Activated T-cell treated with anti-CD3 and anti-CD28 coated beads for 48 hours (primary cell): Measurements from ENCODE around the gene SLCO2A1.

Source experiments
- DNase-seq: peaks from one replicate; pipeline ENCODE4 v3.0.0-alpha.2; 2020; ENCODE audit warnings: low read depth

The SLCO2A1 gene

DNA sequence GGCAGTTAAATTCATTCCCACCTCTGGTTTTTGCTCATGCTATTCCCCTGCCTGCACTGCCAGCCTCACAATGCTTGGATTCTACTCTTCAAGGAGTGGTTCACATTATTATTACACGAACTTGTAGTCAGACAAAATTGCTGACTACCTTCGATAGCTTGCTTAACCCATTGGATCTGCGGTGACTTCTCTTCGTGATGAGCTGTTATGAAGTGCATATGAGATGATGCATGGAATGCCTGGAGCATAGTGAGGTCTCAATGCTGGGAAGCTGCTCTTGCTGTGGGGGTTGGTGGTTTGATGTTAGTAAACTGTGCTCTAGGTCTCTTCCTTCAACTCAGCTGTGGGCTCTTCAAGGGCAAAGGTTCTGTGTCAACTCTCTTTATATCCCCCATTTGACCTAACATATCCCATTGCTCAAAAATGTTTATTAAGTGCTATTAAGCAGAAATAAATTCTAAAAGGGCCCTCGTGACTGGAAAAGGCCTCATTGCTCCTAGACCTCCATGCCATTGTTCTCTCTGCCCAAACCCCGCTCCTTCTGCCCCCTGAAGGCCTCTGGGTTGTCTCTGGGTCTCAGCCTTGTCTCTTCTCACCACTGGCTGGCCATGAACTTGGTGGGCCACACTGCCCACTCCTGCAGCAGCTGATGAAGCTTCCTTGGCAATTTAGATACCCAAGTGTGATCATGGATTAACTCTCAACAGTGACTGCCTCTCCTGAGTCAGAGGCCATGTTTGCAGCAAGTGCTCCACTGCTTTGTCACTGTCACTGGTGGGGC lies 4.5 kb upstream of the SLCO2A1 start:
- no peak for DNase-seq

DNA sequence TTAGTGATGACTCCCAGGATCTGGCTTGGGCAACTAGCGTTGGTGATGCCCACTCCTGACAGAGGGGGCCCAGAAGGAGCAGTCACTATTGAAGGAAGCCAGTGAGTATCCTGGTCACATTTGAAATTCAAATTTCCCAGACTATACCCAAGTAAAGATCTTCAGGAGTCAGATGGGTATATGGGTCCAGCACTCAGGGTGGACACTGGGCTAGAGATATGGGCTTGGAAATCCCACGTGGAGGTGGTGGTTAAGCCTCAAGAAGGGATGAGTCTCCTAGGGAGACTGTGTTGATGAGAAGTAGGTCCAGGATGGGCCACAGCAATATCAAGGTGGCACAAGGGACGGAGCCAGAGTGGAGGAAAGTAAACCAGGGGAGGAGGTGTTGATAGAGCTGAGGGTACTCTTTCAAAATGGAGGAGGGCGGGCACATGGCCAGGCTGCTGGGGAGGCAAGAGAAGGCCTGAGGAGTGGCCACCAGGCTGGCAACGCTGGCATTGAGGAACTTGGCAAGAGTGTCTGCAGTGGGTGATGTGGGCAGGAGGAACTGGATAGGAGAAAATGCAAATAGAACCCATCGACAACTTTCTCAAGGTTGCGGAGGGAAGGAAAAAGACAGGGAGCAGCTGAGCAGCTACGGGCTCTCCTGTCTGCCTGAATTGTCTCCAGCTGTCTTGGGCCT lies 3.7 kb upstream of the SLCO2A1 start:
- no peak for DNase-seq

DNA sequence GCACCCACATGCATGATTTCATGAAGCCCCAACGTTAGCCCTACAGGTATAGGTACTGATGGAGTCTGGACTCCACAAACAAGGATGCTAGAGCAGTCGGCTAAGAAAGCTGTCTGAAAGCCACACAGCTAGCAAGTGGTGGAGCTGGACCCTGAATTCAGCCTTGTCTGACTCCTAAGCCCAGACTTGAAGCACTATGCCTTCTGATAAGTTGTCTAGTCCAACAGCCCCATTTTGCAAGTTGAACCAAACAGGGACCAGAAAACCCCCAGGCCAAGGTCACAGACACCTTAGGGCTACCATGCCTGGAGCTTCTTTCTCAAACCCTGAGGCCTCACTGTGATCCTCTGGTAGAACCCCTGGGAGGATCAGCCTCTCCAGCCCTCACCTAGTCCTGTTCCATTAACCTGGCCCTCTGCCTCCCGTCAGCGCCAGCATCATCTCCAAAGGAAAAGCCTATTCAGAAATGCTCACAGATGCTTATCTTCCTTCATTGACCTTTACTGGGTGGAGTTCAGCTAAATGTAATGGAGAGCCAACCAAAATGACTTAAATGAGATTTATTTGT lies 1.7 kb upstream of the SLCO2A1 start:
- no peak for DNase-seq

DNA sequence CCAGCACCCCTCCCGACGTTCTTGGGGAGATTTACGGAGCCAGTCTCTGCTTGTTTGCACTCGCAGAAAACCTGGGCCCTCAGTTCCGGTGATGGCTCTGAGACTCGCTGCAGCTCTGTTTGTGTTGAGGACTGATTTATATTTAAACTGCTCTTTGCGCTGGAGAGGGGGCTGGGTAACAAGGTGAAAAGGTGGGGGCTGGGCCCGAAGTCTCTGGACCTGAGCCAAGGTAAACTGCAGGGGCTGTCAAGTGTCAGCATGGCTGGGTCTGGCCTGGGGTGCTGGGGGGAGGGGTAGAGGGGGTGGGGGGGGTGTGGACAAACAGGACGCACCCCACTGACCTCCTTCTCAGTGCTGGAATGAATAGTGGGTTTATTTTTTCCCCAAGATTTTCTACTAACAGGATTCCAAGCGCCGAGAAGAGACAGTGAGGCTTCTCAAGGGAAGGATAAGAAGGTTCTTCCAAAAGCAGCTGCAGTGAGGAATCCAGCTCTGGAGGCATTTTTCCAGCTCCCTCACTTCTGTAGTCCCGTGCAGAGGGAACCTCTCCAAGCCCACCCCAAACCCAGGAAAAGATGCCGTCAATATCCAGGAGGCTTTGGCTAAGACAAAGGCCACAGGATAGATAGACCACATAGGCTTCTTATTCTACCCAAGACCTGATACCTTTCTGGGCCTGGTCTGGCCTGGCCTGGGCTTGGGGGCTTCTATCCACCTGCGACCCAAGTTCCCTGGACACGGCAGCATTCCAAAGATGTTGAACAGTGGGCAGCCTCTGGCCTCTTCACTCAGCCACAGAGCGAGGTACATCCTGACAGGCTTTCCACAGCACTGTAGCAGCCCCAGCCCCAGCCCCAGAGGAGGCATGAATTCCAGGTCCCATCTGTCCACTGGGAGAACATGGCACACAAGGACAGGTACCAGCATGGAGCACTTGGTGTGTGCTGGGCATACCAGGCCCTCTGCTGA lies 938 bp upstream of the SLCO2A1 start:
- no peak for DNase-seq

DNA sequence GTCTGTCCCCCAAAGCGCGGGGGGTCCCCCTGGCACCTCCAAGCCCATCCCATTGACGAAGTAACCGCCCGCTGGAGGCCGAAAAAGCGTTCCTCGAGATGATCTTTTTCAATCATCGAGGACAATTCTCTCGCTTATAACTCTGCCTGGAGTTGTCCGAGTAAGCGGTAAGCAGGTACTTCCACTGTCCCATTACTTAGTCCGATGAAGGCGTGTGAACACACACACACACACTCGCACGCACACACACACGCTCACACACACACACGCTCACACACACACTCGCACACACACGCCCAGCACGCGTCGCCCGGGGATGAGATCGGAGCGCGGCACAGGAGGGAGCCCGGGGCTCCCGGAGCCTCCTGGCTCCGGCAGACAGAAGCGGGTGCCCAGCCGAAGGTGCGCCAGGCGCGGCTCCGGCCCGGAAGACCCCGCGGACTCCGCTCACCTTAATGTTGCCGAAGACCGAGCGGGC lies 430 bp downstream of the SLCO2A1 start:
- no peak for DNase-seq

DNA sequence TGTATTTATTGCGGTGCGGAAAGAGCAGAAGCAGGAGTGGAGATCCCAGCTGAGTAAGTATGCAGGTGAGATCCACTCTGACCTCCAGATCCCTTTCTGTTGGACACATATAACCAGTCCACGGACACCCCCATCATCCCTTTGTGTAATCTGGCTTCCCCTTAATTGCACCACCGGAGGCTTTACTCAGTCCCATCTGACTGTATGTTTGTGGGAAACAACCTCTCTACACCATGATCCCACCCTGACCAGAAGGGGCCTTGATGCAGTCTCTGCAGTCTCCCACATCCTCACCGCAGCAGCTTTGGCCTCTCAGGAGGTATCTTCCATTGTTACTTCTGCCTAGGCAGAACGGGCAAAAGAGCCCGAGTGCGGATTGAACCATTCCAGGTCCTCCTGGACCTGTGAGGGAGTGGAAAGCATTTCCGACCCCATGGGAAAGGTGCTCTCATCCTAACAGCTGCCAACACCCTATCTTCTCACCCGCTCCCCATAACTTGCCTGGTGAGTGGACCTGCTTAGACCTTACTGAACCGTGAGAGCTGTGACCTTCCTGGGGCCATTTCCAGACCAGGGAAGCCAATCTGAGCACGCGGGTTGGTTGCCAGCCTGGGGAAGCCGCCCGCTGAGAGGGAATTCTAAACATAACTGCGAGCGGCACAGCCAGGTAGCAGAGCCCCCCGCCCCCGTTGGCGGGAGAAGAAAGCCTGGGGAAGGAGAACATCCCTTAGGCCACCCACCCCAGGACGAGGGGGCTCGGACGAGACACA lies 1.1 kb downstream of the SLCO2A1 start:
- no peak for DNase-seq

DNA sequence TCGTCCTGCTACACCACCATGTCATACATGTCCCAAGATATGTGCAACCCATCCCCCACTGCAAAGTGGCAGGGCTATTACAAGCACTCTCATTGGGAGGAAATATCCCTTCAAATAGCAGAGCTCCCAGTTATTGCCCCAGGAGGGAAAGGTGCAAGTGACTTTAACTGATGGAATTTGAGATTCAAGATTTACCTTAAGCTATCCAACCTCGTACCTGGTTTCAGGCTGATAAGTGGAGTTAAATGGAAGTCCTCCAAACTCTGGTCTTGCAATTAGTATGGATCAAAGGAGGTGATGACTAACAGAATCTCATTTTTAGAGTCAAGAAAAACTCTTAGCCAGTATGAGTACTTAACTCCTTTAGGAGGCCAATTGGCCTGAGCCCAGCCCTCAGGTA lies 2.1 kb downstream of the SLCO2A1 start:
- no peak for DNase-seq

DNA sequence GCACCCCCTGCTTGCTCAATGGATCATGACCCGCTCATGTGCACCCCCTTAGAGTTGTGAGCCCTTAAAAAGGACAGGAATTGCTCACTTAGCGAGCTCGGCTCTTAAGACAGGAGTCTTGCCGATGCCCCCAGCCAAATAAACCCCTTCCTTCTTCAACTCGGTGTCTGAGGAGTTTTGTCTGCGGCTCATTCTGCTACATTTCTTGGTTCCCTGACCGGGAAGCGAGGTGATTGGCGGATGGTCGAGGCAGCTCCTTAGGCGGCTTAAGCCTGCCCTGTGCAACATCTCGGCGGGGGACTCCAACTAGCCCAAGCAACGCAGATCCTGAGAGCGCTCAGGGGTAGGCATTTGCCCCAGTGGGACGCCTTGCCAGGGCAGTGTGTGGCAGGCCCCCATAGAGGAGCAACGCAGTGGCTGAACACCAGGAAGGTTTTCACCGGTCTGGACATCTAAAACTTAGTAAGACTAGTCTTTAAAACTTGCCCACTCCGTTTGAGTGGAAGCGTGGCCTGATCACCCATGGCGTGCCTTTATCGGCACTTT lies 9.5 kb downstream of the SLCO2A1 start:
- no peak for DNase-seq

DNA sequence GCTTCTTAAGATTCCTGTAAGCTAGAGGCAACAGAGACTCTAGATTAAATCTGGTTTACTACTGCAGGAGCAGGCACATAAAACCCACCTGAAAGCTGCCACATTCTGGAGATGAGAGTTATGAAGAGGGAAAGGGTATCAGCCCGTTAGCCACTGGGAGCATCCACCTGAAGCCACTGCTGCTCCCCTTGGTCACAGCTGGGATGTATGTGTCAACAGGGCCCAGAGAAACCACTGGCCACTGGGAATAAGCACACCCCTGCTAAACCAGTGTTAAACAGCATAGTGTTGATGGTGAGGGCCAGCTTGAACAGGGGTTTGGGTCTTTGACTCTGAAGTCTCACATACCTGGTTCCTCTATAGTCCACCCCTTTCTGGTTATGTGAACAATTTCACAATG lies 10.9 kb downstream of the SLCO2A1 start:
- DNase-seq = no peak

DNA sequence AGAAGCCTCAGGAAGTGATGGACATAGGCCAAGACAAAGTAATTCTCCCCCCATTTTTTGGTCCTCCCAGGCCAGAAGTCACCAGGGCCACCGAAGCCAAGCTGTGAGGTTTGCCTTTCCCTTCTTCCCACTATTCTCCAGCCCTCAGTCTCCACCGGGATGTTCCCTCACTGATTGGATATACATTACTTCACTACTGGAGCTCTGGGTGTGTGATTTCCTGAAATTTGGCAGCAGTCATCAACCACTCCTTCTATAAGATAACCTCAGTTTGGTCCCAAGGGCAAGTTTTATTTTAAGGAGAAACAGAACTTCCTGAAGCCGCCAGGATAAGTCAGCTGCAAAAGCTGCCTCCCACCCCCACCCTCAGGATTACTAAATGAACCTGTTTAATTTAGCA lies 11.3 kb downstream of the SLCO2A1 start:
- DNase-seq = no peak

DNA sequence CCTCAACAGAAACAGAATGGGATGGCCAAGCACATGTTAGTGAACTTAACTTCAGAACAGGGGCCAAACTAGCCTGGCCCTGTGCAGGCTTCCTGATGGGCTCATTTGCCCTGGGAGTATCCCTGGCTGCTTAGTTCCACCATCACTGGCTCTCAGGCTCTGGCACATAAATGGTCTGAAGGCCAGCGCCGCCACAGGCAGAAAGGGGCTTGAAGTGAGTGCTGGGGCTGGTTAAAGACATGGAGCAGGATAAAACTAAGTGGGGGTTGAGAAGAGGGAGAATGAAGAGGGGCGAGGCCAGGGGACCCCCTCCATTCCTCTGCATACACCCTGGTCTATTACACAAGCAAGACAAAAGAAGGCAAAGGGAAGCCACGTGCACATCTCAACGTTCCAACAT lies 12.2 kb downstream of the SLCO2A1 start:
- no peak for DNase-seq

DNA sequence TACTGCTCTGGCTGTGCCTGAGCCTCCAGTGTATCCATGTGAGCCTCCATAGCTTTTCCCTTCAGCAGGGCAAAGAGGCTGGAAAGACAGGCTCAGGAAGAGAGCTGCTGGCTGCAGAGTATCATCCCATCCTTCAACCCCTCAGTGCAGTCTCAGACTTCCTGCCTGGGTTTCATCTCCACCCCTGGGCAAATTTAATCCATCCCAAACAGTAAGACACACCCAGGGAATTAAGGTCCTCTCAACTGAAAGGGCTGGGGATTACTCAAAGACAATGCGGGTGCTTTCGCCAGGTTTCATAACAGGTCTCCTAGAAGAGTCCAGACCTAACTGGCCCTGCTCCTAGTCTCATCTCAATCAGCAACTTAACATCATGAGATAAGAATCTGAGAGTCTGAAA lies 15.5 kb downstream of the SLCO2A1 start:
- DNase-seq = no peak

DNA sequence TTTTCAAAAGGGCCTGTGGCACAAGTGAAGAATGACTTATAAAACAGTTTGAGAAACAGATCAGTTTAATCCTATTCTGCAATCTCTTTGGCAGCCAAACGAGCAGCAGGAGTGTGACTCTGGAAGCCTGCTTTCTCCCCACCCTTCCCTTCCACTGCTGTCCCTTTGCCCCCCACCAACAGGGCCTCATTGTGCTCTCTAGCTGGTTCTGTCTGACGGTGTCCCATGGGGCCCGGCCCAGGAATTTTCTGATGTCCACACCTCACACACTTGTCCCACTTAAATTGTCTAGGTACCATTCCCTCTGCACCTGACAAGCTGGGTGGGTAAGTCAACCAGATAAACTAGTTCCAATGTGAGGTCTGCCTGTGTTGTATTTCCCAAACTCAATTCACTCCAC lies 16.4 kb downstream of the SLCO2A1 start:
- no peak for DNase-seq

DNA sequence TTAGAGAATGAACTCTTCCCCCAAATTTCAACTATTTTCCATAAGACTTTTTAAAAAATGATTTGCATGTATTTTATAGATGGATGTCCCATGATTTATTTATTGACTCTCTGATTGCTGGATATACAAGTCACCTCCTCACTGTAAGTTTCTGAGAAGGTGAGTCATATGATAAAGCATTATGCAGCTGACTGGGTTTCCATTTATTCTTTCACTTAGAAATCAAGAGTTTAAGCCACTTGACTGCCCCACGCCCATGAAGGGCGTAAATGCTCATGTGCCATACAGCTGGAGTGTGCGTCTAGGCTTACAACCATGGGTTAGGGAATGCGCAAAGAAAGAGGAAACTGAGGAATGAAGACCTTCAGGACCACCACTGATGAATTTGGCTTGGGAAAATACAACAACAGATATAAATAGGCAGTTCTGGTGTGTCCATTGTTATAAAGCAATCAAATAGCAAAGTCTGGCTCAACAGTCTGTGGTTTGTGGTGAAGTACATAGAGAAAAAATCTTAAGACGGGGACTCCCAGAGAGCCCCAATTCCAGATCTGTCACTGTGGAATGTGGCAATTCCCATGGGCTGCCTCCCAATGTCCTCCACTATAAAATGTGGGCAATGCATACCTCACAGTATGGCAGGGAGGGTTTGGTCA lies 20.3 kb downstream of the SLCO2A1 start:
- DNase-seq = no peak

DNA sequence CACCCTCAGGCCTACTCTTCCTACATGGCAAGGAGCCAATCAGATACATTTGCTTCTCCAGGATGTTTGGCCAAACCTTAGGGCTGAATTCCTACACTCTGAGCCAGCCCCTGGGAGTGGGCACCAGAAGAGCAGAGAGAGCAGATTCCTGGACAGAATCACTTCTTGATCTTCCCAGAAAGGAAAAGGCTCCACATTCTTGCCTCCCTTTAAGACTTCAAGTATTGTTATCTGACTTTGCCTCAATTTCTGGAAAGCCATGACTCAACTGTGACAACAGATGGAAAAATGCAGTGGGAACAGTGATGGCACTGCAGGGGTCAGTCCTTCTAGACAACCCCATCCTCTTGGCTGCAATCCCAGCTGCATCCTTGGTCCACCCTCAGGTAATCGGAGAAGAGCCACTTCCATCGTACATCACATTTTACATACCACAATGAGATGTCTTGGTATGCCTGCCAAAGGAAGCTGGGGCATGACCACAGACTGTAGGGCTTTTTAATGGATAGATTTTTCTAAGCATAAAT lies 21.0 kb downstream of the SLCO2A1 start:
- no peak for DNase-seq

DNA sequence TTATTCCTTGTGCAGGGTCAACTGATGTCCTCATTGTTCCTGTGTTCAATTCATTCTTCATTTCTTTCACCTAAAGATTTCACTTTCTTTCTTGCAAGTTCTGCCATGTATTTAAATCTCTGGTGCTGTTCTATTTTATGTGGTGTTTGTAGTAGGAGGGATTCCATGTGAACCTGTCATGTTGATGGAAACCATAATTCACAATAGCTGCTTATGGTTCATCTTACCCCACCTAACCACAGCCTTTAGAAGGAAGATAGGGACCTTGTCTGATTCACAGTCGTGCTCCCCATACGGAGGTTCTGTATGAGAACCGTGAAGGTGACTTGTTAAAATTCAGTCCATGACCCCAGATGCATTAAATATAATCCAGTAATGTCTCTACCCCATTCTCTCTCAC lies 21.9 kb downstream of the SLCO2A1 start:
- no peak for DNase-seq

DNA sequence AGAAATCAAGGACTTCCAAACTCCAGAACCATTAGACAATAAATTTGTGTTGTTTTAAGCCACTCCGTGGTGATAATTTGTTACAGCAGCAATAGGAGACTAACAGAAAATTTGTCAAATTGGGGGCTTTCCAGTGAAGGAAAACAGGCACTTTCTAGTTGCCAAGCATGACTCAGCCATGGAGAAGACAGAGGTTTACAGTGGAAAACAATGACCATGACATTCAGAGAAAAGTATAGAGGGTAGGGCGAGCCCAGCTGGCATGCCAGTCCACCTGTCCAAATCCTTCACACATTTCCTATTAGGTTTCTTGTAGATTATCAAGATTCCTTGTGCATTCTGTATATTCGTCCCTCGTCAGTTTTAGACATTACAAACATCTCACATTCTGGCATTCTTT lies 24.9 kb downstream of the SLCO2A1 start:
- DNase-seq = no peak

DNA sequence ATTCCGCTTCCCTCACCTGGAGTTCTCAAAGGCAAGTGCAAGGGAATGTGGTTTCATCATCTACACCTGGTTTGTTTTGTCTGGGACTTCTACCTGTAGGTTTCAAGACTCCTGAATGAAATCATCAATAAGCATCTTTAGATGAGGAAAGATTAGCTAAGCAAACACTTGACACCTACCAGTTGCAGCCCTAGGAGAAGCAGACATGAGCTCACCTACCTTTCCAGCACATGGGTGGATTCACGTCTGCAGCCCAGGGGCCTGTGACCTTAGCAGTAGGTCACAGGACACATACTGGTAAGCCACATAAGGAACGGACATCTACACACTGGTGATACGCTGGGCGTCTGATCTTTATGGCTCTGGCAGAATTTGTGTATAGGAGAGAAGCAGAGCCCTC lies 26.7 kb downstream of the SLCO2A1 start:
- no peak for DNase-seq

DNA sequence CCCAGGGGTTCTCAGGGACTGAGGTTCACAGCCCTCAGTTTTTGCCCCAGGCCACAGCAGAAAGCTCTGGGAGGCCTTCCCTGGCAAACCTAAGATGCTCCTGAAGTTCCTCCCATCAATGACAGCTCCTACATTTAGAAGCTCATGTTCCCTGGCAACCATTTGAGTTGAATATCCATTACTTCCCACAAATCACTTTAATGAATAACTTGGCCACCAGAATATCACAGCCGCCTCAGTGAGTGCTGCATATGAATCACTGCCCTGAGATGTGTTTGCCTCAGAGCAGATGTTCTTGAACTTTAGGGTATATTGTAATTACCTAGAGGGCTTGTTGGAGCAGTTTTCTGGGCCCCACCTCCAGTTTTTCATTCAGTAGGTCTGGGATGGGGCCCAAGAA lies 27.4 kb downstream of the SLCO2A1 start:
- DNase-seq = no peak

DNA sequence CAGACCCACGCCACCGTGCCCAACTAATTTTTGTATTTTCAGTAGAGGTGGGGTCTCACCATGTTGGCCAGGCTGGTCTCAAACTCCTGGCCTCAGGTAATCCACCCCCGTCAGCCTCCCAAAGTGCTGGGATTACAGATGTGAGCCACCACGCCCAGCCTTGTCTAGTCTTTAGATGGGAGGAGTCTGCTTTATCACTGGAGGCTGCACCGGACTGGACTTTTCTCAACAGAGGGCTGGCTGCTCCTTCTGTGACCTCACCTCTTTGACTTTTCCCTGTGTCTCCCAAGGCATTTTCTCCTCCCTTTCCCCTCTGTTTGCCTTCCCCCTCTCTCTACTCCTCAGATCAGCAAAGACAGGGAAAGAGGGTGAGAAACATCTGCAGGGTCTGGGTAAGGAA lies 28.5 kb downstream of the SLCO2A1 start:
- DNase-seq = no peak
